ENCODE results near the gene SNAPC4. TPM values are rescaled to one million over a fixed set of nuclear protein-coding genes. Genes with fewer than 3 reads are reported as not detected.

SNAPC4 gene
- total and polyA plus RNA-seq, 9 of the 15 experiments (the other 6 are each of a cell fraction or from before 2014, with no cell fraction given): 0.21 to 21.8 (median 8.8) TPM

DNA sequence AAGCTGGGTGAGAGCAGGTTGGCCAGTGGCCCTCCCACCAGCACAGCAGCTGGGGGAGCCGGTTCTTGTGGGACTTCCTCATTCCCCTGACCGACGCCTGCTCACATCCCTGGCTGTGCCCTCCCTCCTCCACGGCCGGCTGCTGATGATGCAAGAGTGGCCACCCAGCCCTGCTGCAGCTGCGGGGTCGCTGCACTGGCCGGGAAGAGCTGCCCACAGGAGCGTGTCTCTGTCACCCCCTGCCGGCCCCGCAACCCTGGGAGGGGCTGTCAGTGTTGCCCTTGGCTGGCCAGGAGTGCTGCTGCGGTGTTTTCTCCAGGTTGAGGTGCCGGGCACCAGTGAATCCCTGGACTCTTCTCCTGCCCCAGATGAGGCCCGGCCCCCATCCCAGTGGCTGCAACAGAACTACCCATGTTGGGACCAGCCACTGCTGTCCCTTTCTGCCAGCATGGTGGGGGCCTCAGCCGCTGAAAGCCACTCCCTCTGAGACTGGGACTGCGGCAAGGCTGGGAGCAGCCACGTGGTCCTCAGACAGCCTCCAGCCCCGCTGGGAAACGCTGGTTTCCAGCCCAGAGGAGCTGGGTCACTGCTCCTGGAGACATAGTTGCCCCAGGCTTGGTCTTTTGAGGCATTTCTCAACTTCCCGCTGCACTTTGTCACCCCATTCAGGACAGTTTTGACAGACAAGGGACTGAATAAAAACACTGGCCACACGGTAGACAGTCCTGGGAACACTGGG is 27.2 kb downstream of the SNAPC4 start (continued):
- TF ChIP-seq, protein P1, sequence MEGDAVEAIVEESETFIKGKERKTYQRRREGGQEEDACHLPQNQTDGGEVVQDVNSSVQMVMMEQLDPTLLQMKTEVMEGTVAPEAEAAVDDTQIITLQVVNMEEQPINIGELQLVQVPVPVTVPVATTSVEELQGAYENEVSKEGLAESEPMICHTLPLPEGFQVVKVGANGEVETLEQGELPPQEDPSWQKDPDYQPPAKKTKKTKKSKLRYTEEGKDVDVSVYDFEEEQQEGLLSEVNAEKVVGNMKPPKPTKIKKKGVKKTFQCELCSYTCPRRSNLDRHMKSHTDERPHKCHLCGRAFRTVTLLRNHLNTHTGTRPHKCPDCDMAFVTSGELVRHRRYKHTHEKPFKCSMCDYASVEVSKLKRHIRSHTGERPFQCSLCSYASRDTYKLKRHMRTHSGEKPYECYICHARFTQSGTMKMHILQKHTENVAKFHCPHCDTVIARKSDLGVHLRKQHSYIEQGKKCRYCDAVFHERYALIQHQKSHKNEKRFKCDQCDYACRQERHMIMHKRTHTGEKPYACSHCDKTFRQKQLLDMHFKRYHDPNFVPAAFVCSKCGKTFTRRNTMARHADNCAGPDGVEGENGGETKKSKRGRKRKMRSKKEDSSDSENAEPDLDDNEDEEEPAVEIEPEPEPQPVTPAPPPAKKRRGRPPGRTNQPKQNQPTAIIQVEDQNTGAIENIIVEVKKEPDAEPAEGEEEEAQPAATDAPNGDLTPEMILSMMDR (IDR thresholded peaks at IDR 0.05 in 2 of 3, conservative IDR thresholded peaks at IDR 0.05 in 1 of 3; ENCODE audit: insufficient read depth in 2 of 3, low read depth in 1 of 3, low read length in 3 of 3): peak; percentile 53 to 73 (median 55); a peak in 5 of 6 replicates
- TF ChIP-seq ZNF311 (CRISPR knock-in tag; IDR thresholded peaks at IDR 0.05) (no peak), PCBP2 (IDR thresholded peaks at IDR 0.05; ENCODE audit: low read depth, low read length, poor library complexity, severe bottlenecking) (no peak), NONO (IDR thresholded peaks at IDR 0.05; ENCODE audit: low read depth in 2 of 2, low read length in 1 of 2) (no peak), HEY1 (CRISPR knock-in tag; IDR thresholded peaks at IDR 0.05; ENCODE audit: borderline replicate concordance) (no peak), SLC30A9 (CRISPR knock-in tag; IDR thresholded peaks at IDR 0.05) (no peak), RBFOX2 (IDR thresholded peaks at IDR 0.05; ENCODE audit: low read depth, low read length) (peak; percentile 75), ZSCAN32 (CRISPR knock-in tag; IDR thresholded peaks at IDR 0.05) (peak; percentile 38; the same call in 1 of the 2 replicates), ZNF449 (CRISPR knock-in tag; IDR thresholded peaks at IDR 0.05) (no peak), GMEB1 (CRISPR knock-in tag; IDR thresholded peaks at IDR 0.05) (no peak)
- TF ChIP-seq, protein P2, sequence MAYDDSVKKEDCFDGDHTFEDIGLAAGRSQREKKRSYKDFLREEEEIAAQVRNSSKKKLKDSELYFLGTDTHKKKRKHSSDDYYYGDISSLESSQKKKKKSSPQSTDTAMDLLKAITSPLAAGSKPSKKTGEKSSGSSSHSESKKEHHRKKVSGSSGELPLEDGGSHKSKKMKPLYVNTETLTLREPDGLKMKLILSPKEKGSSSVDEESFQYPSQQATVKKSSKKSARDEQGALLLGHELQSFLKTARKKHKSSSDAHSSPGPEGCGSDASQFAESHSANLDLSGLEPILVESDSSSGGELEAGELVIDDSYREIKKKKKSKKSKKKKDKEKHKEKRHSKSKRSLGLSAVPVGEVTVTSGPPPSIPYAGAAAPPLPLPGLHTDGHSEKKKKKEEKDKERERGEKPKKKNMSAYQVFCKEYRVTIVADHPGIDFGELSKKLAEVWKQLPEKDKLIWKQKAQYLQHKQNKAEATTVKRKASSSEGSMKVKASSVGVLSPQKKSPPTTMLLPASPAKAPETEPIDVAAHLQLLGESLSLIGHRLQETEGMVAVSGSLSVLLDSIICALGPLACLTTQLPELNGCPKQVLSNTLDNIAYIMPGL (CRISPR knock-in tag; IDR thresholded peaks at IDR 0.05): no peak
- TF ChIP-seq, protein P3, sequence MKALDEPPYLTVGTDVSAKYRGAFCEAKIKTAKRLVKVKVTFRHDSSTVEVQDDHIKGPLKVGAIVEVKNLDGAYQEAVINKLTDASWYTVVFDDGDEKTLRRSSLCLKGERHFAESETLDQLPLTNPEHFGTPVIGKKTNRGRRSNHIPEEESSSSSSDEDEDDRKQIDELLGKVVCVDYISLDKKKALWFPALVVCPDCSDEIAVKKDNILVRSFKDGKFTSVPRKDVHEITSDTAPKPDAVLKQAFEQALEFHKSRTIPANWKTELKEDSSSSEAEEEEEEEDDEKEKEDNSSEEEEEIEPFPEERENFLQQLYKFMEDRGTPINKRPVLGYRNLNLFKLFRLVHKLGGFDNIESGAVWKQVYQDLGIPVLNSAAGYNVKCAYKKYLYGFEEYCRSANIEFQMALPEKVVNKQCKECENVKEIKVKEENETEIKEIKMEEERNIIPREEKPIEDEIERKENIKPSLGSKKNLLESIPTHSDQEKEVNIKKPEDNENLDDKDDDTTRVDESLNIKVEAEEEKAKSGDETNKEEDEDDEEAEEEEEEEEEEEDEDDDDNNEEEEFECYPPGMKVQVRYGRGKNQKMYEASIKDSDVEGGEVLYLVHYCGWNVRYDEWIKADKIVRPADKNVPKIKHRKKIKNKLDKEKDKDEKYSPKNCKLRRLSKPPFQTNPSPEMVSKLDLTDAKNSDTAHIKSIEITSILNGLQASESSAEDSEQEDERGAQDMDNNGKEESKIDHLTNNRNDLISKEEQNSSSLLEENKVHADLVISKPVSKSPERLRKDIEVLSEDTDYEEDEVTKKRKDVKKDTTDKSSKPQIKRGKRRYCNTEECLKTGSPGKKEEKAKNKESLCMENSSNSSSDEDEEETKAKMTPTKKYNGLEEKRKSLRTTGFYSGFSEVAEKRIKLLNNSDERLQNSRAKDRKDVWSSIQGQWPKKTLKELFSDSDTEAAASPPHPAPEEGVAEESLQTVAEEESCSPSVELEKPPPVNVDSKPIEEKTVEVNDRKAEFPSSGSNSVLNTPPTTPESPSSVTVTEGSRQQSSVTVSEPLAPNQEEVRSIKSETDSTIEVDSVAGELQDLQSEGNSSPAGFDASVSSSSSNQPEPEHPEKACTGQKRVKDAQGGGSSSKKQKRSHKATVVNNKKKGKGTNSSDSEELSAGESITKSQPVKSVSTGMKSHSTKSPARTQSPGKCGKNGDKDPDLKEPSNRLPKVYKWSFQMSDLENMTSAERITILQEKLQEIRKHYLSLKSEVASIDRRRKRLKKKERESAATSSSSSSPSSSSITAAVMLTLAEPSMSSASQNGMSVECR (CRISPR knock-in tag; IDR thresholded peaks at IDR 0.05): peak; percentile 86
- TF ChIP-seq, protein P4, sequence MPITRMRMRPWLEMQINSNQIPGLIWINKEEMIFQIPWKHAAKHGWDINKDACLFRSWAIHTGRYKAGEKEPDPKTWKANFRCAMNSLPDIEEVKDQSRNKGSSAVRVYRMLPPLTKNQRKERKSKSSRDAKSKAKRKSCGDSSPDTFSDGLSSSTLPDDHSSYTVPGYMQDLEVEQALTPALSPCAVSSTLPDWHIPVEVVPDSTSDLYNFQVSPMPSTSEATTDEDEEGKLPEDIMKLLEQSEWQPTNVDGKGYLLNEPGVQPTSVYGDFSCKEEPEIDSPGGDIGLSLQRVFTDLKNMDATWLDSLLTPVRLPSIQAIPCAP (CRISPR knock-in tag; IDR thresholded peaks at IDR 0.05; ENCODE audit: borderline replicate concordance): peak; percentile 64; the same call in 1 of the 2 replicates
